Measurements from ENCODE around the gene NDST1.

The NDST1 gene
- long read RNA-seq, partial matches to known transcripts = 12 of 32 reads
- long read RNA-seq, other reads (novel, unspliced or antisense) = 20 of 32 reads

- no peak for TF ChIP-seq CTCF (IDR thresholded peaks at IDR 0.05; ENCODE audit: insufficient read depth, low read length)
- peak; percentile 11; the same call in 1 of the 2 replicates for TF ChIP-seq SPI1 (IDR thresholded peaks at IDR 0.05; ENCODE audit: borderline replicate concordance, low read depth)
- Histone ChIP-seq H3K27me3 (ENCODE audit: insufficient read depth, poor library complexity, severe bottlenecking) (no peaks in the 10 kb centered on the region), H3K4me3 (replicated peaks; ENCODE audit: insufficient read depth, low read length) (no peak within 1 kb of the TSS), H3K27ac (replicated peaks) (no peak within 1 kb of the TSS)
- peak in 1 of 2 experiments; percentile 41 for DNase-seq (ENCODE audit: low read depth in 1 of 2, low spot score in 1 of 2)
Observed at GRCh38 chr5:150507474-150508276, at the start of gene NDST1. Gene NDST1, plus strand, starts transcription at chr5:150508131. Its CDS starts 13,124 bp downstream, at chr5:150521255.

GRCh38 chr5:150458802-150459557 is 49.0 kb upstream of the NDST1 start:
- Histone ChIP-seq H3K27ac (replicated peaks) (peak overlapping the region; percentile 40), H3K27me3 (ENCODE audit: insufficient read depth, poor library complexity, severe bottlenecking) (no peaks in the 10 kb centered on the region), H3K4me3 (replicated peaks; ENCODE audit: insufficient read depth, low read length) (peak overlapping the region; percentile 23)
- TF ChIP-seq POLR2AphosphoS5 (IDR thresholded peaks at IDR 0.05; ENCODE audit: low read depth) (no peak), CTCF (IDR thresholded peaks at IDR 0.05; ENCODE audit: insufficient read depth, low read length) (peak; percentile 46), REST (IDR thresholded peaks at IDR 0.05; ENCODE audit: insufficient replicate concordance, low read depth) (no peak), SPI1 (IDR thresholded peaks at IDR 0.05; ENCODE audit: borderline replicate concordance, low read depth) (no peak), GABPA (IDR thresholded peaks at IDR 0.05; ENCODE audit: low read depth) (no peak)
- DNase-seq (ENCODE audit: low read depth in 1 of 2, low spot score in 1 of 2) = peak in 1 of 2 experiments; percentile 81

- H3K27me3 ChIP-seq (ENCODE audit: insufficient read depth, poor library complexity, severe bottlenecking) = no peaks in the 10 kb centered on the region
- no peak overlapping the region for H3K4me3 ChIP-seq (replicated peaks; ENCODE audit: insufficient read depth, low read length)
- H3K27ac ChIP-seq (replicated peaks) = peak overlapping the region; percentile 66
- TF ChIP-seq SPI1 (IDR thresholded peaks at IDR 0.05; ENCODE audit: borderline replicate concordance, low read depth) (no peak), POLR2AphosphoS5 (IDR thresholded peaks at IDR 0.05; ENCODE audit: low read depth) (no peak), CTCF (IDR thresholded peaks at IDR 0.05; ENCODE audit: insufficient read depth, low read length) (no peak)
- DNase-seq (ENCODE audit: low read depth in 1 of 2, low spot score in 1 of 2) = no peak
Observed at GRCh38 chr5:150460781-150461180, 47.1 kb upstream of the NDST1 start.

- Histone ChIP-seq H3K27ac (replicated peaks) (peak overlapping the region; percentile 66), H3K27me3 (ENCODE audit: insufficient read depth, poor library complexity, severe bottlenecking) (no peaks in the 10 kb centered on the region), H3K4me3 (replicated peaks; ENCODE audit: insufficient read depth, low read length) (no peak overlapping the region)
- TF ChIP-seq POLR2AphosphoS5 (IDR thresholded peaks at IDR 0.05; ENCODE audit: low read depth) (no peak; the same call in 1 of the 2 replicates), GABPA (IDR thresholded peaks at IDR 0.05; ENCODE audit: low read depth) (no peak), CTCF (IDR thresholded peaks at IDR 0.05; ENCODE audit: insufficient read depth, low read length) (no peak), SPI1 (IDR thresholded peaks at IDR 0.05; ENCODE audit: borderline replicate concordance, low read depth) (peak; percentile 44; the same call in 1 of the 2 replicates), REST (IDR thresholded peaks at IDR 0.05; ENCODE audit: insufficient replicate concordance, low read depth) (no peak)
- peak; percentile 52 to 87 for DNase-seq (ENCODE audit: low read depth in 1 of 2, low spot score in 1 of 2)
Observed at GRCh38 chr5:150461231-150461630, 46.7 kb upstream of the NDST1 start.

All from HL-60 (cell line).